Activated CD4-positive, alpha-beta T cell treated with anti-CD3 and anti-CD28 coated beads, Interleukin-2, amount 50 U/mL, for 4 hours (primary cell): ENCODE results near the gene LGALS3BP.
"Not testable (repeated sequence)": the region's sequence is repeated elsewhere in the genome, so short reads cannot be mapped to it uniquely, and the experiment has no call there.

Experiments
- DNase-seq, 2 experiments: peaks; one replicate each; pipeline ENCODE4 v3.0.0-alpha.2; 2020

Gene LGALS3BP

GRCh38 chr17:78979780-78980623 is at the start of gene LGALS3BP:
TSS of gene LGALS3BP (minus strand) at chr17:78979923. CDS start at chr17:78977191, 2,732 bp downstream.
- DNase-seq = peak; percentile 12 to 15

GRCh38 chr17:79028496-79029326 is 49.0 kb upstream of the LGALS3BP start:
- DNase-seq = no peak

- DNase-seq = no peak
Observed at GRCh38 chr17:79027925-79028491, 48.3 kb upstream of the LGALS3BP start.

- DNase-seq = no peak
Observed at GRCh38 chr17:79027274-79027924, 47.7 kb upstream of the LGALS3BP start.

GRCh38 chr17:79026376-79027273 is 46.9 kb upstream of the LGALS3BP start:
- no peak for DNase-seq

GRCh38 chr17:79024901-79025737 is 45.4 kb upstream of the LGALS3BP start:
- no peak for DNase-seq

GRCh38 chr17:79023886-79024771 is 44.4 kb upstream of the LGALS3BP start, which contains the start of gene C1QTNF1:
TSS of gene C1QTNF1 (plus strand) at chr17:79024169. CDS start at chr17:79043969, 19,800 bp downstream.
- DNase-seq = no peak

GRCh38 chr17:79023180-79023705 is 43.5 kb upstream of the LGALS3BP start:
- DNase-seq = no peak

GRCh38 chr17:79022507-79022991 is 42.8 kb upstream of the LGALS3BP start:
- no peak for DNase-seq

GRCh38 chr17:79021929-79022328 is 42.2 kb upstream of the LGALS3BP start:
- DNase-seq = not testable (repeated sequence)

GRCh38 chr17:79020631-79021301 is 41.0 kb upstream of the LGALS3BP start:
- DNase-seq = no peak

- peak; percentile 42 to 44 for DNase-seq
Observed at GRCh38 chr17:79019632-79020584, 40.2 kb upstream of the LGALS3BP start.

- no peak for DNase-seq
Observed at GRCh38 chr17:79019261-79019631, 39.5 kb upstream of the LGALS3BP start.

- no peak for DNase-seq
Observed at GRCh38 chr17:79018370-79018695, 38.6 kb upstream of the LGALS3BP start.

- no peak for DNase-seq
Observed at GRCh38 chr17:79017546-79018369, 38.0 kb upstream of the LGALS3BP start.

GRCh38 chr17:79014158-79014758 is 34.5 kb upstream of the LGALS3BP start:
- no peak for DNase-seq
